H9 (cell line): ENCODE data around the gene PITRM1. TPM values are rescaled to one million over a fixed set of nuclear protein-coding genes. Genes with fewer than 3 reads are reported as not detected.

Experiments used
- DNase-seq: peaks from one replicate; pipeline ENCODE4 v3.0.0-alpha.2; 2017
- H2AFZ ChIP-seq: one replicate; pipeline ENCODE4 v1.6.1; 2013; ENCODE audit warnings: mild to moderate bottlenecking, low read length, control low read depth, moderate library complexity
- H2AK5ac ChIP-seq: 2 replicates; pipeline ENCODE4 v1.6.1; 2013; ENCODE audit warnings: low read length, control low read depth, mixed read lengths; ENCODE audit not compliant: insufficient read length
- H2BK120ac ChIP-seq: one replicate; pipeline ENCODE4 v1.6.1; 2013; ENCODE audit warnings: low read depth, mild to moderate bottlenecking, low read length, control low read depth, inconsistent platforms; ENCODE audit not compliant: poor library complexity, severe bottlenecking
- H2BK12ac ChIP-seq: 2 replicates; pipeline ENCODE4 v1.6.1; 2013; ENCODE audit warnings: low read length, control low read depth, mixed read lengths, low read depth; ENCODE audit not compliant: insufficient read length
- H2BK15ac ChIP-seq: 2 replicates; pipeline ENCODE4 v1.6.1; 2013; ENCODE audit warnings: low read depth, low read length, control low read depth
- H2BK20ac ChIP-seq: one replicate; pipeline ENCODE4 v1.6.1; 2013; ENCODE audit warnings: low read depth, mild to moderate bottlenecking, low read length, control low read depth, inconsistent platforms; ENCODE audit not compliant: poor library complexity, severe bottlenecking
- H2BK5ac ChIP-seq: 2 replicates; pipeline ENCODE4 v1.6.1; 2013; ENCODE audit warnings: low read length, control low read depth, mixed read lengths; ENCODE audit not compliant: insufficient read length
- H3K14ac ChIP-seq: 2 replicates; pipeline ENCODE4 v1.6.1; 2013; ENCODE audit warnings: low read length, control low read depth; ENCODE audit not compliant: insufficient read depth
- H3K18ac ChIP-seq: 2 replicates; pipeline ENCODE4 v1.6.1; 2013; ENCODE audit warnings: low read depth, mild to moderate bottlenecking, mixed read lengths, low read length, control low read depth; ENCODE audit not compliant: insufficient read length
- H3K23ac ChIP-seq: 2 replicates; pipeline ENCODE4 v1.6.1; 2013; ENCODE audit warnings: low read length, control low read depth, mixed read lengths, low read depth; ENCODE audit not compliant: insufficient read length
- H3K23me2 ChIP-seq: 2 replicates; pipeline ENCODE4 v1.6.1; 2013; ENCODE audit warnings: low read depth, mild to moderate bottlenecking, mixed read lengths, low read length, control low read depth; ENCODE audit not compliant: insufficient read length, poor library complexity, severe bottlenecking
- H3K27ac ChIP-seq: 2 replicates; pipeline ENCODE4 v1.5.1; 2013; ENCODE audit warnings: low read length, control low read depth, mixed read lengths, low read depth; ENCODE audit not compliant: insufficient read length
- H3K27me3 ChIP-seq: 2 replicates; pipeline ENCODE4 v1.6.1; 2013; ENCODE audit warnings: low read length, control low read depth, inconsistent platforms; ENCODE audit not compliant: insufficient read depth
- H3K4ac ChIP-seq: 2 replicates; pipeline ENCODE4 v1.6.1; 2013; ENCODE audit warnings: low read depth, mild to moderate bottlenecking, control low read depth, inconsistent platforms, low read length, moderate library complexity
- H3K4me1 ChIP-seq: 2 replicates; pipeline ENCODE4 v1.6.1; 2013; ENCODE audit warnings: low read length, control low read depth, inconsistent platforms; ENCODE audit not compliant: insufficient read depth
- H3K4me2 ChIP-seq: 2 replicates; pipeline ENCODE4 v1.6.1; 2013; ENCODE audit warnings: low read length, control low read depth, mixed read lengths; ENCODE audit not compliant: insufficient read length, insufficient read depth
- H3K56ac ChIP-seq: 2 replicates; pipeline ENCODE4 v1.6.1; 2013; ENCODE audit warnings: low read depth, mild to moderate bottlenecking, mixed read lengths, low read length, control low read depth; ENCODE audit not compliant: insufficient read length
- H3K79me1 ChIP-seq: 2 replicates; pipeline ENCODE4 v1.6.1; 2013; ENCODE audit warnings: low read depth, mild to moderate bottlenecking, moderate library complexity, low read length, control low read depth, inconsistent platforms; ENCODE audit not compliant: insufficient read depth, poor library complexity, severe bottlenecking
- H3K79me2 ChIP-seq: 2 replicates; pipeline ENCODE4 v1.6.1; 2013; ENCODE audit warnings: low read length, control low read depth, inconsistent platforms; ENCODE audit not compliant: insufficient read depth
- H3K9ac ChIP-seq: 2 replicates; pipeline ENCODE4 v1.6.1; 2013; ENCODE audit warnings: low read length, control low read depth, mixed read lengths; ENCODE audit not compliant: insufficient read length; ENCODE audit errors: extremely low read depth
- H3K9me3 ChIP-seq: one replicate; pipeline ENCODE4 v1.6.1; 2013; ENCODE audit warnings: low read depth, low read length, inconsistent platforms; ENCODE audit not compliant: control insufficient read depth
- H3T11ph ChIP-seq: one replicate; pipeline ENCODE4 v1.6.1; 2013; ENCODE audit warnings: mild to moderate bottlenecking, low read length, control low read depth, inconsistent platforms
- H4K20me1 ChIP-seq: one replicate; pipeline ENCODE4 v1.6.1; 2013; ENCODE audit not compliant: control insufficient read depth, insufficient read length, insufficient read depth
- H4K5ac ChIP-seq: 2 replicates; pipeline ENCODE4 v1.6.1; 2013; ENCODE audit warnings: low read depth, mild to moderate bottlenecking, mixed read lengths, low read length, control low read depth; ENCODE audit not compliant: insufficient read length
- H4K8ac ChIP-seq: replicated peaks from 2 replicates; pipeline ENCODE4 v1.6.1; 2013; ENCODE audit warnings: low read length, control low read depth, mixed read lengths, low read depth; ENCODE audit not compliant: insufficient read length
- H4K91ac ChIP-seq: 2 replicates; pipeline ENCODE4 v1.6.1; 2013; ENCODE audit warnings: low read depth, mild to moderate bottlenecking, moderate library complexity, mixed read lengths, low read length, control low read depth; ENCODE audit not compliant: insufficient read length
- H3K27ac Mint-ChIP-seq, 3 experiments: 2 replicates in 2 of 3; 3 replicates in 1 of 3; pipeline ENCODE4 v1.8.0; 2020 to 2021; ENCODE audit warnings: mixed read lengths in 3 of 3, mild to moderate bottlenecking in 1 of 3, moderate library complexity in 1 of 3
- H3K27me3 Mint-ChIP-seq: 2 replicates; pipeline ENCODE4 v1.8.0; 2021; ENCODE audit warnings: low read depth, mild to moderate bottlenecking, moderate library complexity, mixed read lengths
- H3K36me3 Mint-ChIP-seq, 3 experiments: 2 replicates in 2 of 3; 3 replicates in 1 of 3; pipeline ENCODE4 v1.8.0; 2020 to 2021; ENCODE audit warnings: low read depth in 3 of 3, mixed read lengths in 3 of 3; ENCODE audit not compliant: insufficient read depth in 1 of 3
- H3K4me1 Mint-ChIP-seq, 2 experiments: 2 replicates each; pipeline ENCODE4 v1.8.0; 2020; ENCODE audit warnings: mixed read lengths in 2 of 2
- H3K4me3 Mint-ChIP-seq, 2 experiments: 2 replicates in 1 of 2; 3 replicates in 1 of 2; pipeline ENCODE4 v1.8.0; 2020 to 2021; ENCODE audit warnings: mild to moderate bottlenecking in 2 of 2, mixed read lengths in 2 of 2, moderate library complexity in 1 of 2
- H3K9me3 Mint-ChIP-seq, 2 experiments: 2 replicates in 1 of 2; 3 replicates in 1 of 2; pipeline ENCODE4 v1.8.0; 2020; ENCODE audit warnings: mild to moderate bottlenecking in 2 of 2, mixed read lengths in 2 of 2, moderate library complexity in 1 of 2
- CTCF ChIP-seq: fragments of 200-600 bp; sonication (generic); conservative IDR thresholded peaks from 3 replicates; pipeline ENCODE4 v1.8.0; 2021; ENCODE audit warnings: antibody characterized with exemption, mild to moderate bottlenecking
- WGBS: extraction: QIAGEN DNeasy Blood & Tissue Kit; methylation state at CpG from one replicate; pipeline ENCODE4 v1.1.7; 2013; ENCODE audit warnings: missing lambda C conversion rate, low lambda C conversion rate, mixed read lengths; ENCODE audit not compliant: insufficient read length; ENCODE audit errors: extremely low coverage; 5-methylcytosine and 5-hydroxymethylcytosine counted together
- total RNA-seq: library from RNA; stranded (reverse); gene quantifications from 2 replicates; pipeline ENCODE4 v1.2.1, GENCODE V29; 2021

Gene PITRM1
- total RNA-seq, 1 experiment from 2014 or later: 27.8 TPM

- Histone ChIP-seq H3K23ac (no peak overlapping the region), H2AFZ (no peak overlapping the region), H2BK20ac (no peak overlapping the region), H4K8ac (no peak overlapping the region), H2BK15ac (no peak overlapping the region), H3K79me2 (peaks cover 3% of the 10 kb centered on the region; the same call in 1 of the 2 replicates), H3K27ac (no peak overlapping the region), H3K27me3 (no peaks in the 10 kb centered on the region), H3T11ph (no peak overlapping the region), H3K4me2 (no peak overlapping the region), H3K18ac (no peak overlapping the region), H4K20me1 (no peaks in the 10 kb centered on the region), H4K91ac (no peak overlapping the region), H3K23me2 (no peaks in the 10 kb centered on the region), H3K9ac (no peak overlapping the region), H3K14ac (no peak overlapping the region), H3K4ac (no peak overlapping the region), H3K4me1 (no peaks in the 10 kb centered on the region; the same call in 1 of the 2 replicates), H3K79me1 (peaks cover 5% of the 10 kb centered on the region), H2AK5ac (no peak overlapping the region), H2BK12ac (no peak overlapping the region), H3K56ac (no peak overlapping the region), H2BK5ac (no peak overlapping the region), H3K9me3 (no peaks in the 10 kb centered on the region), H2BK120ac (no peak overlapping the region), H4K5ac (no peak overlapping the region)
- no peaks in the 10 kb centered on the region for H3K9me3 Mint-ChIP-seq
- peaks cover 37 to 60% (median 59%) of the 10 kb centered on the region in 3 experiments for H3K36me3 Mint-ChIP-seq
- no peaks in the 10 kb centered on the region; the same call in 1 of the 2 replicates for H3K27me3 Mint-ChIP-seq
- H3K27ac Mint-ChIP-seq: peak overlapping the region in 2 of 3 experiments; percentile 25 to 50; a peak in 4 of 7 replicates
- H3K4me3 Mint-ChIP-seq: no peak overlapping the region; a peak in 1 of 5 replicates
- WGBS: no CpG with 5 or more reads among the region's 19 CpGs
- TF ChIP-seq CTCF: no peak
- H3K4me1 Mint-ChIP-seq: peaks cover 13 to 28% of the 10 kb centered on the region in 2 experiments
- no peak for DNase-seq
Observed at GRCh38 chr10:3100093-3100792, 72.3 kb downstream of the PITRM1 start.
